ENCODE results near the gene CWC22.
"Not testable (repeated sequence)": the region's sequence is repeated elsewhere in the genome, so short reads cannot be mapped to it uniquely, and the experiment has no call there.

CWC22 gene

DNA sequence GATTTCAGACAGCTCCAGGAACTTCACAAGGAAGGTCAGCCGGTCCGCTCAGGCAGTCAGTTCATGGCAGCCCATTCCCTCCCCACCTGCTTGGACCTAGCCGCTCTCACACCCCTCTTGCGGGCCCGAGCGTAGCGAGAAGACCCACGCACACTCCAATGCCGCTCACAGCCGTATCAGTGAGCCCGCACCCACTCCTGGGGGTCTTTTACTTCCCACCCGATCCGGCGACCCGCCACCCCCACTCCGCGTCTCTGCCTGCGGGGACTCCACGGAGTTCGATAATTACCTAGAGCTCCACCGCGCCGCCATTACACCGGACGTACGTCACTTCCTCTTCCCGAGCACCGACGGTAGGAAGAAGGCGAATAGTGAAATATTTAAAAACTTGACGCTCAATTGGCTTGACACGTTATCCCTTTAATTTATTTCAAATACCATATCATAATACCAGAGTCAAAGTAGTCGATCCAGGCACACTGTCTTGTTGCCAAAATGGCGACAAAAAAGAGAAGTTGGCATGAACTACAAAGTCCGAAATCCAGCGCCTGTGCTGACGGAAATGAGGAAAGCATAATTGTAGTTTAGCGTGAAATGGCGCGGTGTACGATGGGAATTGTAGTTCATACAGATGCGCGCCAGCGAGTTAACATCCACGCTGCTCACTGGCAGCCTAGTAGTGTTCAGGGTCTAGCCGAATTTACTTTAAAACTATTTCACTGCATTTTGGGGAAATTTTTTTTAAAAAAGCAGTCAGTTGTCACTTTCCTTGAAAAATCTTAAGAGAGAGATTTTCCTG lies at the start of gene CWC22:
CWC22 (minus strand) TSS at position 517 of the 799 bp plus-strand sequence. CDS start 13,956 bp downstream, outside the sequence.
- peak; percentile 98 for DNase-seq (ENCODE audit: low spot score)

DNA sequence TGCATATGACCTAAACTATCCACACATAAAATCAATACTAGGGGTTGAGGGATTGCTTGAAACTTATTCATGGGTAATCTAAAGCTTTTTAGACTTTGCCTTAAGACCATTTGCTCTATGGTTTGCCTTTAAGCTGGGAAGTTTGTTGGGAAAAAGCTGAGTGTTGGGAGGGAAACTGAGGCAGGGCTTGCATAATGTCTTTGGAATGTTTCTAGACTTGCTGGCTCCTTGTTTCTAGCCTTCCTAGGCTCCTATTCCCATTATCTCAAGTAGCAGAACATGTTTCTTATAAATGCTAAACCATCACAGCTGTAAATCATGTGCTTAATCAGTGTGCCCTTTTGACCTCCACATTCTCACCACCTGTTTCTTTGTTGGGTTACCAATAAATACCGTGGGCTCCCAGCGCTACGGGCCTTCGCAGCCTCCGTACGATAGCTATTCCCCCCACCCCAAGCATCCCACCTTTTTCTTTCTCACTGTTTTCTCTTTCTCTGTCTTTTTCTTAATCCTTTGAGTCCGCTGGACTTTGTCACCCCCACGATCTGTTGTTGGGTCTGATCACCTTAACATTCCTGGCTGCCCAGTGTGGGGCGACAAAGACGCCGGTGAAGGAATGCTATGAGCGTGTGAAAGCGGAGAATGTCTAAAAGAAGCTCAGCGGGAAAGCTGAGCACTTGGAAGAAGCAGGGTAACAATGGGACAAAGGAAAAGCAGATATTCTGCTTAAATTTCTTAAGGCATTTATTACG lies 49.4 kb upstream of the CWC22 start:
- DNase-seq (ENCODE audit: low spot score), result no peak

DNA sequence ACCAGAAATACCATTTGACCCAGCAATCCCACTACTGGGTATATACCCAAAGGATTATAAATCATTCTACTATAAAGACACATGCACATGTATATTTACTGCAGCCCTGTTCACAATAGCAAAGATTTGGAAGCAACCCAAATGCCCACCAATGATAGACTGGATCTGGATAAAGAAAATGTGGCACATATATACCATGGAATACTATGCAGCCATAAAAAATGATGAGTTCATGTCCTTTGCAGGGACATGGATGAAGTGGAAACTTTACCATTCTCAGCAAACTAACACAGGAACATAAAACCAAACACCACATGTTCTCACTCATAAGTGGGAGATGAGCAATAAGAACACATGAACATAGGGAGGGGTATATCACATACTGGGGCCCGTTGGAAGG lies 47.5 kb upstream of the CWC22 start:
- DNase-seq (ENCODE audit: low spot score), result not testable (repeated sequence)

- no peak for DNase-seq (ENCODE audit: low spot score)
These were observed 43.1 kb upstream of the CWC22 start for GRCh38 chr2:180050246-180050645.

DNA sequence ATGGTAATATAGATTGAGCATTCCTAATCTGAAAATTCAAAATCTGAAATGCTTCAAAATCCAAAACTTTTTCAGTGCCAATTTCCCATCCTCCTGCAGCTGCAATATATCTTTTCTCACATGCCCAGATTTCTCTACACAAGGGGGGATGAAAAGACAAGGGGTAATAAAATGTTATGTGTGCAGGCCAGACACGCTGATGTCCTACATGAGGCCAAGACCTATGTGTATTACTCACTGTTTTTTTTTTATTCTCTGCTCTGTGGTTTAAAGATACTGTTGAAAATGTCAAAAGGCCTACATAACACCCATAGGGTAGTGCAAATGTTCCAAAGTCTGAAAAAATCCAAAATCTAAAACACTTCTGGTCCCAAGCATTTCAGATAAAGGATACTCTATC lies 41.2 kb upstream of the CWC22 start:
- DNase-seq (ENCODE audit: low spot score), result no peak

- DNase-seq (ENCODE audit: low spot score), result no peak
These were observed 39.7 kb upstream of the CWC22 start for GRCh38 chr2:180046776-180047175.

DNA sequence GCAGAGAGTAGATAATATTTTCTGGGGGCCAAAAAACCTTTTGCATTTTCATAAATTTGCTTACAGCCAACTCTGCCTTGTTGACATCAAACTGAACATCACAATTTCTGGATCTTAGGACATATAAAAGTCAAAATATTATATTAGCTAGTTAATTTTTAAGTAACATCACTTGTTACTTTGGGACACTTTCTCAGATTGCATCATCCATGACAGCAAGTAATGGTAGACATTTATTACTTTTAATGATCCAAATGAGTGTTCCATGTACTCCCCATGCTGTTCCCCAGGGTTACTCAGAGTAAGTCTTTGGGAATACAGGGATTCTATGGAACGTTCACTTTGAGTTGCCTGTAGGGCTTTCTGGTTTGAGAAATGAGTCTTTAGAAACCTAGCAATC lies 39.1 kb upstream of the CWC22 start:
- no peak for DNase-seq (ENCODE audit: low spot score)

- DNase-seq (ENCODE audit: low spot score), result no peak
These were observed 33.2 kb upstream of the CWC22 start for GRCh38 chr2:180040146-180040925.

DNA sequence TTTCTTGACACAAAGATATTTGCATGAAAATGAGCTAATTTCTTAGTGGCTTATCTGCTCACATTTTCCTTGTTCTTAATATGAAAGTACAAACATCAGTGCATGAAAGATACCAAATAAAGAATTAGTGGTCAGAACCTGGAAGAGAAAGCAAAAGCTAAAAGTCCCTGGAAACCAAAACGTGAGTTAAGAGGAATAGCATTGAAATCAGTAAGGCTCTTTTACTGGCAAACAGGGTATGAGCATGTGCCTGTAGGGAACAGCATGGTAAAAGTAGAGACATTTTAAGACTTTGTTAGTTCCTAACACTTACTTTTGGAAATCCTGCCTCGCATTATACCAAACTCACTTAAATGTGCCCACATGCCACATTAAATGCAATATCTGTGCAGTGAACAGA lies 31.9 kb upstream of the CWC22 start:
- DNase-seq (ENCODE audit: low spot score), result no peak

GRCh38 chr2:180033993-180034894 lies 27.1 kb upstream of the CWC22 start:
- no peak for DNase-seq (ENCODE audit: low spot score)

DNA sequence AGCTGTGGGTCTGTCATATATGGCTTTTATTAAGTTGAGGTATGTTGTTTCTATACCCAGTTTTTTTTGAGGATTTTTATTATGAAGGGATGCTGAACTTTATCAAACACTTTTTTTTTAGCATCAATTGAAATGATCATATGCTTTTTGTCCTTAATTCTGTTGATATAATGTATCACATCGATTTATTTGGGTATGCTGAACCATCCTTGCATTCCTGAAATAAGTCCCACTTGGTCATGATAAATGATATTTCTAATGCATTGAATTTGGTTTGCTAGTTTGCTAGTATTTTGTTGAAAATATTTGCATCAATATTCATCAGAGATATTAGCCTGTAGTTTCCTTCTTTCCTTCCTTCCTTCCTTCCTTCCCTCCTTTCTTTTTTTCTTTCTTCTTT lies 22.5 kb upstream of the CWC22 start:
- no peak for DNase-seq (ENCODE audit: low spot score)

GRCh38 chr2:180021850-180022249 lies 14.8 kb upstream of the CWC22 start:
- no peak for DNase-seq (ENCODE audit: low spot score)

- no peak for DNase-seq (ENCODE audit: low spot score)
These were observed 10.7 kb upstream of the CWC22 start for GRCh38 chr2:180017784-180018183.

DNA sequence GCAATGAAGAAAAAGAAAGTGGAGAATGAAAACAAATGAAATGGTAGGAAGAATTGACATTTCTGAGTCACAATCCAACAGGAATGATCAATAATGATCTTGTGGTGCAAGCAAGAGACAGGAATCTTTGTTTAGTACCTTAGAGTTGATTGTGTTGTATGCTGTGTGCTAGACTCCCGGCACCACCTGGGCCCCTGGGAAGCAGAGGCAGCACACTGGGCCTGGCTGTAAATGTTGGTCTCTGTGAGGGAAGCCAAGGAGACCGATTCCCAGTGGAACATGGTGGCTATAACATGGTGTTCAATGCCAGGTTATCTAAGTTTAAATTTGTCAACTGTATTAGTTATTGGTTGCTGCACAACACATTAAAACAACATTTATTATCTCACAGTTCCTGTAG lies 9.8 kb upstream of the CWC22 start:
- no peak for DNase-seq (ENCODE audit: low spot score)

- DNase-seq (ENCODE audit: low spot score), result no peak
These were observed 9.0 kb upstream of the CWC22 start for GRCh38 chr2:180015951-180016709.

GRCh38 chr2:180012523-180012922 lies 5.4 kb upstream of the CWC22 start:
- no peak for DNase-seq (ENCODE audit: low spot score)

GRCh38 chr2:180010701-180011100 lies 3.6 kb upstream of the CWC22 start:
- DNase-seq (ENCODE audit: low spot score), result no peak

DNA sequence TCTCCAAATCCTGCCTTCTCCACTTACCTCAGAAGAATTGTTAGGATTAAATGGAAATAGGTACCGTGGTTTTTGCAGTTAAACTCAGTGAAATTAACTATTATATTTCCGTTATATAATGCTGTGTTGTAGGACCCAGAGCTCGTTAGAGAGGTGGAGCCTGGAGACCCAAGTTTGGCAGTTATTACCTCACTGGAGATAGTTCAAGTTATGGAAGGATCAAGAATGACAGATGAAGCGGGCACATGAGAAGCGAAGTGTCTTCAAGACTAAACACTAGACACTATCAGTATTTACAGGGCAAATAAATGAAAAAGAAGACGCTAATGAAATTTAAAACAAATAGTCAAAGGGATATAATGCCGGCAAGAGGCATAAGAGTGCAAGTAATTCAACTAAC lies 866 bp downstream of the CWC22 start:
- no peak for DNase-seq (ENCODE audit: low spot score)

GRCh38 chr2:180005465-180005864 lies 1.6 kb downstream of the CWC22 start:
- DNase-seq (ENCODE audit: low spot score), result not testable (repeated sequence)

DNA sequence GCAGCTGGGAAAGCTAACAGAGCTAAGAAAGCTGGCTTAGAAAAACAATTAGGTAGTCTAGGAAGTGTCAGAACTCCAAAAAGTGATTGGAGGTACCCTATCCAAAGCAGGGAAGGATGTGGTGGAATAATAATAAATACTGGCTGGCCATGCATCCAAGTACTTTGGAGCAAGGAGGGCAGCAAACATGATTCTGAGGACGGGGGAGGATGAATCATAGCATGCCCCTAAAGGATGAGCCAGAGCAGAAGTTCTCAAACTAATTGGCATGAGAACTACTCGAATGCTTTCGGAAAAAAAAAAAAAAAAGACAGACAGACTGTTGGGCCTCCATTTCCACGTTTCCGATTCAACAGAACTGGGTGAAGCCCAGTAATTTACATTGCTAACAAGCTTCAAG lies 2.4 kb downstream of the CWC22 start:
- no peak for DNase-seq (ENCODE audit: low spot score)

- DNase-seq (ENCODE audit: low spot score), result no peak
These were observed 3.5 kb downstream of the CWC22 start for GRCh38 chr2:180003559-180003958.

Data from Ammon's horn (tissue), 1 donor.